Ovary (tissue), 3 donors: ENCODE data around the gene SF3A1.

ENCODE experiments used
- CTCF ChIP-seq, 3 donors: fragments of 450-650 bp in 2 of 3; fragments of 200-600 bp in 1 of 3; IDR thresholded peaks; one replicate each; pipeline versions ENCODE4 v1.5.1 to v1.8.0; 2016 to 2022; ENCODE audit warnings: antibody characterized with exemption in 3 of 3, mild to moderate bottlenecking in 1 of 3
- POLR2A ChIP-seq: fragments of 450-650 bp; IDR thresholded peaks from one replicate; pipeline ENCODE4 v1.6.1; 2017; ENCODE audit warnings: antibody characterized with exemption, mild to moderate bottlenecking, moderate library complexity
- donor health status: DM: no; HTN: no; CAD: no.

GRCh38 chr22:30371981-30372380, 15.3 kb upstream of the SF3A1 start:
- TF ChIP-seq POLR2A (no peak), CTCF (IDR thresholded peaks at IDR 0.05) (no peak)
